GM23338 (cell line): ENCODE results near the gene HKDC1. TPM values are rescaled to one million over a fixed set of nuclear protein-coding genes. Genes with fewer than 3 reads are reported as not detected.

Source experiments
- ATAC-seq: fragments of 200-7000 bp; cut with Tn5 transposase; 3 replicates; pipeline ENCODE4 v1.9.1; 2020
- DNase-seq: peaks from one replicate; pipeline ENCODE4 v3.0.0-alpha.2; 2015; ENCODE audit warnings: low spot score
- H2AFZ ChIP-seq: fragments of 200-600 bp; sonication (generic); 2 replicates; pipeline ENCODE4 v1.8.0; 2016; ENCODE audit warnings: antibody characterized with exemption, mild to moderate bottlenecking, moderate library complexity
- H3F3A ChIP-seq: fragments of 200-600 bp; sonication (generic); replicated peaks from 2 replicates; pipeline ENCODE4 v1.8.0; 2017; ENCODE audit warnings: antibody characterized with exemption, mixed run types, low read depth
- H3K27ac ChIP-seq: fragments of 200-600 bp; sonication (generic); 2 replicates; pipeline ENCODE4 v1.6.1; 2016; ENCODE audit warnings: low read depth
- H3K27me3 ChIP-seq: fragments of 200-600 bp; sonication (generic); 2 replicates; pipeline ENCODE4 v1.8.0; 2016; ENCODE audit warnings: mild to moderate bottlenecking, mixed run types, moderate library complexity; ENCODE audit not compliant: insufficient read depth
- H3K36me3 ChIP-seq: fragments of 200-600 bp; sonication (generic); 2 replicates; pipeline ENCODE4 v1.8.0; 2016; ENCODE audit warnings: mild to moderate bottlenecking; ENCODE audit not compliant: insufficient read depth
- H3K4me1 ChIP-seq: fragments of 200-600 bp; sonication (generic); 2 replicates; pipeline ENCODE4 v1.8.0; 2016; ENCODE audit warnings: mild to moderate bottlenecking, moderate library complexity; ENCODE audit not compliant: insufficient read depth
- H3K4me2 ChIP-seq: fragments of 200-600 bp; sonication (generic); 2 replicates; pipeline ENCODE4 v1.7.1; 2017; ENCODE audit warnings: mixed run types
- H3K4me3 ChIP-seq: fragments of 200-600 bp; sonication (generic); 2 replicates; pipeline ENCODE4 v1.6.1; 2016; ENCODE audit warnings: mixed run types
- H3K79me2 ChIP-seq: fragments of 200-600 bp; sonication (generic); replicated peaks from 2 replicates; pipeline ENCODE4 v1.8.0; 2017; ENCODE audit warnings: mild to moderate bottlenecking; ENCODE audit not compliant: insufficient read depth
- H3K9me2 ChIP-seq: fragments of 200-600 bp; sonication (generic); 2 replicates; pipeline ENCODE4 v1.8.0; 2017; ENCODE audit not compliant: insufficient read depth
- H4K20me1 ChIP-seq: fragments of 200-600 bp; sonication (generic); replicated peaks from 2 replicates; pipeline ENCODE4 v1.8.0; 2017; ENCODE audit warnings: mild to moderate bottlenecking; ENCODE audit not compliant: insufficient read depth
- H3K27ac Mint-ChIP-seq: 2 replicates; pipeline ENCODE4 v1.8.0; 2020; ENCODE audit warnings: inconsistent platforms, mild to moderate bottlenecking, moderate library complexity, mixed read lengths
- H3K27me3 Mint-ChIP-seq: 3 replicates; pipeline ENCODE4 v1.8.0; 2022; ENCODE audit warnings: low read depth, mild to moderate bottlenecking, moderate library complexity, mixed read lengths, inconsistent platforms; ENCODE audit not compliant: insufficient read depth, poor library complexity
- H3K36me3 Mint-ChIP-seq: 3 replicates; pipeline ENCODE4 v1.8.0; 2021; ENCODE audit warnings: low read depth, mild to moderate bottlenecking, inconsistent platforms, moderate library complexity, mixed read lengths
- H3K4me1 Mint-ChIP-seq: 3 replicates; pipeline ENCODE4 v1.8.0; 2020; ENCODE audit warnings: mild to moderate bottlenecking, inconsistent platforms, mixed read lengths
- H3K4me3 Mint-ChIP-seq: 3 replicates; pipeline ENCODE4 v1.8.0; 2021; ENCODE audit warnings: moderate library complexity, mild to moderate bottlenecking, inconsistent platforms, mixed read lengths
- H3K9me3 Mint-ChIP-seq: 3 replicates; pipeline ENCODE4 v1.8.0; 2020; ENCODE audit warnings: moderate library complexity, mild to moderate bottlenecking, inconsistent platforms, mixed read lengths
- CREB1 ChIP-seq: fragments of 250-450 bp; sonication (Bioruptor Pico); IDR thresholded peaks from 2 replicates; pipeline ENCODE4 v1.5.0; 2020; ENCODE audit warnings: low read depth, mild to moderate bottlenecking, moderate library complexity
- EZH2 ChIP-seq: fragments of 200-600 bp; sonication (generic); IDR thresholded peaks from one replicate; pipeline ENCODE4 v1.8.0; 2017; ENCODE audit warnings: antibody characterized with exemption, mild to moderate bottlenecking, low read depth; ENCODE audit not compliant: unreplicated experiment
- JUNB ChIP-seq: IDR thresholded peaks from one replicate; pipeline ENCODE4 v1.6.1; 2016; ENCODE audit warnings: antibody characterized with exemption; ENCODE audit not compliant: unreplicated experiment
- NANOG ChIP-seq: IDR thresholded peaks from 2 replicates; pipeline ENCODE4 v1.6.1; 2016; ENCODE audit warnings: antibody characterized with exemption, borderline replicate concordance
- REST ChIP-seq: IDR thresholded peaks from one replicate; pipeline ENCODE4 v1.6.1; 2018; ENCODE audit warnings: antibody characterized with exemption; ENCODE audit not compliant: unreplicated experiment
- ZNF114 ChIP-seq: fragments of 250-450 bp; sonication (Bioruptor Pico); IDR thresholded peaks from 2 replicates; pipeline ENCODE4 v1.5.0; 2020; ENCODE audit warnings: mild to moderate bottlenecking, moderate library complexity
- ZNF331 ChIP-seq: fragments of 250-450 bp; sonication (Bioruptor Pico); IDR thresholded peaks from 2 replicates; pipeline ENCODE4 v1.5.0; 2020; ENCODE audit warnings: low read depth, mild to moderate bottlenecking, moderate library complexity
- ZNF462 ChIP-seq: fragments of 250-450 bp; sonication (Bioruptor Pico); IDR thresholded peaks from 2 replicates; pipeline ENCODE4 v1.5.0; 2020; ENCODE audit warnings: mild to moderate bottlenecking, moderate library complexity
- polyA plus RNA-seq: library from polyadenylated mRNA; unstranded; fragments of >200 nt; fragmentation: Nextera tagmentation; extraction: Ambion mirVana; gene quantifications from 2 replicates; pipeline ENCODE4 v1.2.1, GENCODE V29; 2016
- total RNA-seq: library from RNA; depleted of rRNA; stranded (reverse); fragments of >200 nt; shearing (Covaris generic); gene quantifications from 2 replicates; pipeline ENCODE4 v1.2.3, GENCODE V29; 2014
- TF ChIP-seq, protein P1 (sequence below), 2 experiments: fragments of 200-600 bp in 1 of 2; sonication (generic) in 1 of 2; conservative IDR thresholded peaks; 2 replicates each; pipeline versions ENCODE4 v1.5.1 to v1.6.1; 2016 to 2017; ENCODE audit warnings: antibody characterized with exemption in 2 of 2, low read depth in 2 of 2, mild to moderate bottlenecking in 2 of 2, moderate library complexity in 1 of 2

The HKDC1 gene
- total and polyA plus RNA-seq, 2 experiments from 2014 or later: 0.03 TPM; not detected in 1

- Histone ChIP-seq H3K27ac (no peak overlapping the region), H3K9me2 (no peaks in the 10 kb centered on the region), H3K4me2 (no peak overlapping the region), H3K27me3 (no peaks in the 10 kb centered on the region), H4K20me1 (no peaks in the 10 kb centered on the region), H3F3A (no peaks in the 10 kb centered on the region), H3K36me3 (no peaks in the 10 kb centered on the region), H3K4me3 (no peak overlapping the region), H3K4me1 (peaks cover 5% of the 10 kb centered on the region), H2AFZ (peak overlapping the region; percentile 19; the same call in 1 of the 2 replicates), H3K79me2 (peaks cover 16% of the 10 kb centered on the region)
- no peak for DNase-seq
- H3K4me3 Mint-ChIP-seq: no peak overlapping the region
- no peak overlapping the region for H3K27ac Mint-ChIP-seq
- H3K4me1 Mint-ChIP-seq: peaks cover 8% of the 10 kb centered on the region
- peaks cover 2% of the 10 kb centered on the region; the same call in 1 of the 3 replicates for H3K9me3 Mint-ChIP-seq
- TF ChIP-seq EZH2 (no peak), ZNF331 (CRISPR knock-in tag) (no peak), CREB1 (CRISPR knock-in tag) (no peak), JUNB (no peak), REST (no peak), NANOG (no peak), ZNF114 (no peak), ZNF462 (CRISPR knock-in tag) (no peak)
- TF ChIP-seq, protein P1, sequence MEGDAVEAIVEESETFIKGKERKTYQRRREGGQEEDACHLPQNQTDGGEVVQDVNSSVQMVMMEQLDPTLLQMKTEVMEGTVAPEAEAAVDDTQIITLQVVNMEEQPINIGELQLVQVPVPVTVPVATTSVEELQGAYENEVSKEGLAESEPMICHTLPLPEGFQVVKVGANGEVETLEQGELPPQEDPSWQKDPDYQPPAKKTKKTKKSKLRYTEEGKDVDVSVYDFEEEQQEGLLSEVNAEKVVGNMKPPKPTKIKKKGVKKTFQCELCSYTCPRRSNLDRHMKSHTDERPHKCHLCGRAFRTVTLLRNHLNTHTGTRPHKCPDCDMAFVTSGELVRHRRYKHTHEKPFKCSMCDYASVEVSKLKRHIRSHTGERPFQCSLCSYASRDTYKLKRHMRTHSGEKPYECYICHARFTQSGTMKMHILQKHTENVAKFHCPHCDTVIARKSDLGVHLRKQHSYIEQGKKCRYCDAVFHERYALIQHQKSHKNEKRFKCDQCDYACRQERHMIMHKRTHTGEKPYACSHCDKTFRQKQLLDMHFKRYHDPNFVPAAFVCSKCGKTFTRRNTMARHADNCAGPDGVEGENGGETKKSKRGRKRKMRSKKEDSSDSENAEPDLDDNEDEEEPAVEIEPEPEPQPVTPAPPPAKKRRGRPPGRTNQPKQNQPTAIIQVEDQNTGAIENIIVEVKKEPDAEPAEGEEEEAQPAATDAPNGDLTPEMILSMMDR (conservative IDR thresholded peaks at IDR 0.05; ENCODE audit: low read depth in 2 of 2): no peak
- ATAC-seq: no peak
- H3K36me3 Mint-ChIP-seq: peaks cover 2% of the 10 kb centered on the region; the same call in 1 of the 3 replicates
- H3K27me3 Mint-ChIP-seq: peaks cover 12% of the 10 kb centered on the region
These were observed 43.3 kb upstream of the HKDC1 start for GRCh38 chr10:69176823-69177222.
